H9 (cell line): Measurements from ENCODE around the gene EPO. TPM values are rescaled to one million over a fixed set of nuclear protein-coding genes. Genes with fewer than 3 reads are reported as not detected.
A peak's percentile ranks its signal among the peaks of the same experiment; 100 is the strongest.

Source experiments
- DNase-seq: peaks from one replicate; pipeline ENCODE4 v3.0.0-alpha.2; 2017
- H2AFZ ChIP-seq: one replicate; pipeline ENCODE4 v1.6.1; 2013; ENCODE audit warnings: mild to moderate bottlenecking, low read length, control low read depth, moderate library complexity
- H2AK5ac ChIP-seq: 2 replicates; pipeline ENCODE4 v1.6.1; 2013; ENCODE audit warnings: low read length, control low read depth, mixed read lengths; ENCODE audit not compliant: insufficient read length
- H2BK120ac ChIP-seq: one replicate; pipeline ENCODE4 v1.6.1; 2013; ENCODE audit warnings: low read depth, mild to moderate bottlenecking, low read length, control low read depth, inconsistent platforms; ENCODE audit not compliant: poor library complexity, severe bottlenecking
- H2BK12ac ChIP-seq: 2 replicates; pipeline ENCODE4 v1.6.1; 2013; ENCODE audit warnings: low read length, control low read depth, mixed read lengths, low read depth; ENCODE audit not compliant: insufficient read length
- H2BK15ac ChIP-seq: 2 replicates; pipeline ENCODE4 v1.6.1; 2013; ENCODE audit warnings: low read depth, low read length, control low read depth
- H2BK20ac ChIP-seq: one replicate; pipeline ENCODE4 v1.6.1; 2013; ENCODE audit warnings: low read depth, mild to moderate bottlenecking, low read length, control low read depth, inconsistent platforms; ENCODE audit not compliant: poor library complexity, severe bottlenecking
- H2BK5ac ChIP-seq: 2 replicates; pipeline ENCODE4 v1.6.1; 2013; ENCODE audit warnings: low read length, control low read depth, mixed read lengths; ENCODE audit not compliant: insufficient read length
- H3K14ac ChIP-seq: 2 replicates; pipeline ENCODE4 v1.6.1; 2013; ENCODE audit warnings: low read length, control low read depth; ENCODE audit not compliant: insufficient read depth
- H3K18ac ChIP-seq: 2 replicates; pipeline ENCODE4 v1.6.1; 2013; ENCODE audit warnings: low read depth, mild to moderate bottlenecking, mixed read lengths, low read length, control low read depth; ENCODE audit not compliant: insufficient read length
- H3K23ac ChIP-seq: 2 replicates; pipeline ENCODE4 v1.6.1; 2013; ENCODE audit warnings: low read length, control low read depth, mixed read lengths, low read depth; ENCODE audit not compliant: insufficient read length
- H3K23me2 ChIP-seq: 2 replicates; pipeline ENCODE4 v1.6.1; 2013; ENCODE audit warnings: low read depth, mild to moderate bottlenecking, mixed read lengths, low read length, control low read depth; ENCODE audit not compliant: insufficient read length, poor library complexity, severe bottlenecking
- H3K27ac ChIP-seq: 2 replicates; pipeline ENCODE4 v1.5.1; 2013; ENCODE audit warnings: low read length, control low read depth, mixed read lengths, low read depth; ENCODE audit not compliant: insufficient read length
- H3K27me3 ChIP-seq: 2 replicates; pipeline ENCODE4 v1.6.1; 2013; ENCODE audit warnings: low read length, control low read depth, inconsistent platforms; ENCODE audit not compliant: insufficient read depth
- H3K4ac ChIP-seq: 2 replicates; pipeline ENCODE4 v1.6.1; 2013; ENCODE audit warnings: low read depth, mild to moderate bottlenecking, control low read depth, inconsistent platforms, low read length, moderate library complexity
- H3K4me1 ChIP-seq: 2 replicates; pipeline ENCODE4 v1.6.1; 2013; ENCODE audit warnings: low read length, control low read depth, inconsistent platforms; ENCODE audit not compliant: insufficient read depth
- H3K4me2 ChIP-seq: 2 replicates; pipeline ENCODE4 v1.6.1; 2013; ENCODE audit warnings: low read length, control low read depth, mixed read lengths; ENCODE audit not compliant: insufficient read length, insufficient read depth
- H3K56ac ChIP-seq: 2 replicates; pipeline ENCODE4 v1.6.1; 2013; ENCODE audit warnings: low read depth, mild to moderate bottlenecking, mixed read lengths, low read length, control low read depth; ENCODE audit not compliant: insufficient read length
- H3K79me1 ChIP-seq: 2 replicates; pipeline ENCODE4 v1.6.1; 2013; ENCODE audit warnings: low read depth, mild to moderate bottlenecking, moderate library complexity, low read length, control low read depth, inconsistent platforms; ENCODE audit not compliant: insufficient read depth, poor library complexity, severe bottlenecking
- H3K79me2 ChIP-seq: 2 replicates; pipeline ENCODE4 v1.6.1; 2013; ENCODE audit warnings: low read length, control low read depth, inconsistent platforms; ENCODE audit not compliant: insufficient read depth
- H3K9ac ChIP-seq: 2 replicates; pipeline ENCODE4 v1.6.1; 2013; ENCODE audit warnings: low read length, control low read depth, mixed read lengths; ENCODE audit not compliant: insufficient read length; ENCODE audit errors: extremely low read depth
- H3K9me3 ChIP-seq: one replicate; pipeline ENCODE4 v1.6.1; 2013; ENCODE audit warnings: low read depth, low read length, inconsistent platforms; ENCODE audit not compliant: control insufficient read depth
- H3T11ph ChIP-seq: one replicate; pipeline ENCODE4 v1.6.1; 2013; ENCODE audit warnings: mild to moderate bottlenecking, low read length, control low read depth, inconsistent platforms
- H4K20me1 ChIP-seq: one replicate; pipeline ENCODE4 v1.6.1; 2013; ENCODE audit not compliant: control insufficient read depth, insufficient read length, insufficient read depth
- H4K5ac ChIP-seq: 2 replicates; pipeline ENCODE4 v1.6.1; 2013; ENCODE audit warnings: low read depth, mild to moderate bottlenecking, mixed read lengths, low read length, control low read depth; ENCODE audit not compliant: insufficient read length
- H4K8ac ChIP-seq: replicated peaks from 2 replicates; pipeline ENCODE4 v1.6.1; 2013; ENCODE audit warnings: low read length, control low read depth, mixed read lengths, low read depth; ENCODE audit not compliant: insufficient read length
- H4K91ac ChIP-seq: 2 replicates; pipeline ENCODE4 v1.6.1; 2013; ENCODE audit warnings: low read depth, mild to moderate bottlenecking, moderate library complexity, mixed read lengths, low read length, control low read depth; ENCODE audit not compliant: insufficient read length
- H3K27ac Mint-ChIP-seq, 3 experiments: 2 replicates in 2 of 3; 3 replicates in 1 of 3; pipeline ENCODE4 v1.8.0; 2020 to 2021; ENCODE audit warnings: mixed read lengths in 3 of 3, mild to moderate bottlenecking in 1 of 3, moderate library complexity in 1 of 3
- H3K27me3 Mint-ChIP-seq: 2 replicates; pipeline ENCODE4 v1.8.0; 2021; ENCODE audit warnings: low read depth, mild to moderate bottlenecking, moderate library complexity, mixed read lengths
- H3K36me3 Mint-ChIP-seq, 3 experiments: 2 replicates in 2 of 3; 3 replicates in 1 of 3; pipeline ENCODE4 v1.8.0; 2020 to 2021; ENCODE audit warnings: low read depth in 3 of 3, mixed read lengths in 3 of 3; ENCODE audit not compliant: insufficient read depth in 1 of 3
- H3K4me1 Mint-ChIP-seq, 2 experiments: 2 replicates each; pipeline ENCODE4 v1.8.0; 2020; ENCODE audit warnings: mixed read lengths in 2 of 2
- H3K4me3 Mint-ChIP-seq, 2 experiments: 2 replicates in 1 of 2; 3 replicates in 1 of 2; pipeline ENCODE4 v1.8.0; 2020 to 2021; ENCODE audit warnings: mild to moderate bottlenecking in 2 of 2, mixed read lengths in 2 of 2, moderate library complexity in 1 of 2
- H3K9me3 Mint-ChIP-seq, 2 experiments: 2 replicates in 1 of 2; 3 replicates in 1 of 2; pipeline ENCODE4 v1.8.0; 2020; ENCODE audit warnings: mild to moderate bottlenecking in 2 of 2, mixed read lengths in 2 of 2, moderate library complexity in 1 of 2
- CTCF ChIP-seq: fragments of 200-600 bp; sonication (generic); conservative IDR thresholded peaks from 3 replicates; pipeline ENCODE4 v1.8.0; 2021; ENCODE audit warnings: antibody characterized with exemption, mild to moderate bottlenecking
- WGBS: extraction: QIAGEN DNeasy Blood & Tissue Kit; methylation state at CpG from one replicate; pipeline ENCODE4 v1.1.7; 2013; ENCODE audit warnings: missing lambda C conversion rate, low lambda C conversion rate, mixed read lengths; ENCODE audit not compliant: insufficient read length; ENCODE audit errors: extremely low coverage; 5-methylcytosine and 5-hydroxymethylcytosine counted together
- total RNA-seq: library from RNA; stranded (reverse); gene quantifications from 2 replicates; pipeline ENCODE4 v1.2.1, GENCODE V29; 2021

The EPO gene
- total RNA-seq, 1 experiment from 2014 or later: 0.44 TPM

- no peak within 1 kb of the TSS for H2AFZ ChIP-seq
Observed at GRCh38 chr7:100694098-100694745, 26.0 kb upstream of the EPO start, which contains the start of gene GIGYF1. Gene GIGYF1 (minus strand): TSS chr7:100694250. CDS start chr7:100688238, 6,012 bp downstream.

More at GRCh38 chr7:100694098-100694745, 26.0 kb upstream of the EPO start, which contains the start of gene GIGYF1:
- Histone ChIP-seq H2BK5ac (no peak within 1 kb of the TSS), H3K9ac (peak within 1 kb of the TSS; percentile 82), H4K5ac (no peak within 1 kb of the TSS), H3K23me2 (peaks cover 12% of the 10 kb centered on the region), H3T11ph (no peak within 1 kb of the TSS), H3K27ac (peak within 1 kb of the TSS; percentile 97), H3K14ac (peak within 1 kb of the TSS; percentile 59), H3K23ac (no peak within 1 kb of the TSS), H3K4ac (no peak within 1 kb of the TSS), H2BK20ac (no peak within 1 kb of the TSS), H4K20me1 (no peaks in the 10 kb centered on the region), H2BK15ac (no peak within 1 kb of the TSS), H2BK12ac (no peak within 1 kb of the TSS), H3K4me1 (0 out of 2 replicates have a peak, but pooled peaks cover 5% of the 10 kb centered on the region), H4K8ac (no peak within 1 kb of the TSS), H3K56ac (no peak within 1 kb of the TSS), H3K79me2 (peaks cover 30% of the 10 kb centered on the region; the same call in 1 of the 2 replicates), H3K18ac (peak within 1 kb of the TSS; percentile 66), H2AK5ac (no peak within 1 kb of the TSS), H3K79me1 (peaks cover 5% of the 10 kb centered on the region), H3K4me2 (peak within 1 kb of the TSS; percentile 80), H4K91ac (no peak within 1 kb of the TSS), H3K9me3 (no peaks in the 10 kb centered on the region), H3K27me3 (no peaks in the 10 kb centered on the region), H2BK120ac (no peak within 1 kb of the TSS)
- peaks cover 8 to 17% (median 15%) of the 10 kb centered on the region in 3 experiments for H3K36me3 Mint-ChIP-seq
- peak; percentile 72 for DNase-seq
- peaks cover 35 to 36% of the 10 kb centered on the region in 2 experiments for H3K4me1 Mint-ChIP-seq
- H3K27me3 Mint-ChIP-seq: peaks cover 2% of the 10 kb centered on the region; the same call in 1 of the 2 replicates
- H3K9me3 Mint-ChIP-seq: no peaks in the 10 kb centered on the region
- H3K4me3 Mint-ChIP-seq: peak within 1 kb of the TSS; percentile 97
- H3K27ac Mint-ChIP-seq: peak within 1 kb of the TSS; percentile 92 to 98 (median 96)
- no peak for TF ChIP-seq CTCF
- no CpG with 5 or more reads among the region's 102 CpGs for WGBS
